ENCODE results near the gene NDUFV2. TPM values are rescaled to one million over a fixed set of nuclear protein-coding genes. Genes with fewer than 3 reads are reported as not detected.

The NDUFV2 gene
- total and polyA plus RNA-seq, 2 of the 8 experiments (the other 6 are each of a cell fraction or from before 2014, with no cell fraction given): 90.8 to 191 TPM

GRCh38 chr18:9067823-9068222, 34.7 kb upstream of the NDUFV2 start (continued):
- TF ChIP-seq CHD7 (IDR thresholded peaks at IDR 0.05; ENCODE audit: insufficient replicate concordance, low read length) (no peak), SP4 (IDR thresholded peaks at IDR 0.05; ENCODE audit: low read length) (no peak), NRF1 (IDR thresholded peaks at IDR 0.05; ENCODE audit: low read depth, low read length) (no peak), CTBP2 (IDR thresholded peaks at IDR 0.05; ENCODE audit: borderline replicate concordance, insufficient read depth, insufficient read length, low read length) (no peak), RBBP5 (IDR thresholded peaks at IDR 0.05; ENCODE audit: borderline replicate concordance, low read depth, low read length) (no peak), CBX8 (IDR thresholded peaks at IDR 0.05; ENCODE audit: borderline replicate concordance, low read depth, low read length) (no peak), SP1 (IDR thresholded peaks at IDR 0.05; ENCODE audit: low read depth, low read length) (no peak), RXRA (IDR thresholded peaks at IDR 0.05; ENCODE audit: insufficient read depth, low read depth, low read length) (no peak), MAX (IDR thresholded peaks at IDR 0.05) (no peak), TBP (IDR thresholded peaks at IDR 0.05; ENCODE audit: low read depth, low read length) (no peak), RFX5 (IDR thresholded peaks at IDR 0.05; ENCODE audit: borderline replicate concordance, low read depth, low read length) (no peak), POLR2A (IDR thresholded peaks at IDR 0.05; ENCODE audit: control extremely low read depth in 1 of 2, low read depth in 2 of 2, low read length in 2 of 2) (no peak)
